ENCODE data around the gene TMEM161A. TPM values are rescaled to one million over a fixed set of nuclear protein-coding genes. Genes with fewer than 3 reads are reported as not detected.

The TMEM161A gene
- total and polyA plus RNA-seq, 2 of the 13 experiments (the other 11 are each of a cell fraction or from before 2014, with no cell fraction given): 25.9 to 31.4 TPM

DNA sequence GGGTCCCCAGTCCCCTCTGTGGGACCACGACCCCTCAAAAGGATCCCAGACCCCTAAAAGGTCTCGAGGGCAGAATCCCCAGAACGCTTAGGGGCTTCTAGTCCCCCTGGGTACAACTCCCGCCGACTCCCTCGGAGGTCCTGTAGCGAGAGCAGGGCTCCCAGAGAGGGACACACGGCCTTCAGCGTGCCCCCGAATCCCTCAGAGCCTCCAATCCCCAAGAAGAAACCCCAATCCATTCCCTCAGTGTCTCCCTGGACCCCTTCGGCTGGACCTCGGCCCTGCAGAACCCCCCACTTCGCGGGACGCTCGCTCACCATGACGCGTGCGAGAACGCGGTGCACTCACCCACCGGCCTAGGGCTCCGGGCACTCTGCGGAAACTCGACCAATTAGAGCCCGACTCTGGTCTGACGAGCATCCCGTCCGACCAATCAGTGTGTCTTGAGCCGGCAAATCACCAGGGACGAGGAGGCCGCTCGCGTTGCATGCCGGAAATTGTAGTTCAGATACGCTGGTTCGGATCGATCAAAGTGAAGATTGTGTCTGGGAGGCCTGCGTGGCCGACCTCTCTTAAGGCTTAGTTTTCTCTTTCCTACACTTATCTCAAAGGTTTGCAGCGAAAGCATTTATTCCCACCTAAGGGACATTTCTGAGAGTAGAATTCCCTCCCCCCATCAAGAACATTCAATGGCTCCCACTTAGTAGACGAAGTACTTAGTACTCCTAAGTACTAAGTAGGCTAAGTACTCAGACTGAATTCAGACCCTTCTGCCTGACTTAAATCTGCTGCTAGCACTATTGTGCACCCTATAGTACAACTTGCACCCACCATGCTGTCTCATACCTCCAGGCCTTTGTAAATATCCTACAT is at the start of gene TMEM161A (continued):
- TF ChIP-seq KLF16 (CRISPR knock-in tag; IDR thresholded peaks at IDR 0.05) (no peak; a peak in 1 of 4 replicates), NR2F6 (IDR thresholded peaks at IDR 0.05) (no peak), NR2F6 (CRISPR knock-in tag; IDR thresholded peaks at IDR 0.05) (0 out of 2 replicates have a peak, but pooled peaks have one; percentile 19), HOXA7 (CRISPR knock-in tag; IDR thresholded peaks at IDR 0.05) (no peak), GTF3A (CRISPR knock-in tag; conservative IDR thresholded peaks at IDR 0.05) (no peak), RBM39 (IDR thresholded peaks at IDR 0.05; ENCODE audit: low read depth, low read length, poor library complexity, severe bottlenecking) (no peak), POGZ (CRISPR knock-in tag; IDR thresholded peaks at IDR 0.05) (peak; percentile 36; the same call in 1 of the 2 replicates), ASH2L (IDR thresholded peaks at IDR 0.05; ENCODE audit: insufficient read length, low read depth, low read length) (peak; percentile 51), ZNF761 (CRISPR knock-in tag; conservative IDR thresholded peaks at IDR 0.05) (no peak), ZNF232 (CRISPR knock-in tag; IDR thresholded peaks at IDR 0.05; ENCODE audit: borderline replicate concordance) (no peak), KDM2A (CRISPR knock-in tag; IDR thresholded peaks at IDR 0.05; ENCODE audit: borderline replicate concordance, low read depth) (peak; percentile 72), ZSCAN25 (CRISPR knock-in tag; IDR thresholded peaks at IDR 0.05) (no peak), ZNF557 (CRISPR knock-in tag; IDR thresholded peaks at IDR 0.05) (0 out of 2 replicates have a peak, but pooled peaks have one; percentile 34), STAG1 (CRISPR knock-in tag; IDR thresholded peaks at IDR 0.05) (no peak), JUNB (CRISPR knock-in tag; IDR thresholded peaks at IDR 0.05; ENCODE audit: borderline replicate concordance) (no peak)
- TF ChIP-seq, protein P1, sequence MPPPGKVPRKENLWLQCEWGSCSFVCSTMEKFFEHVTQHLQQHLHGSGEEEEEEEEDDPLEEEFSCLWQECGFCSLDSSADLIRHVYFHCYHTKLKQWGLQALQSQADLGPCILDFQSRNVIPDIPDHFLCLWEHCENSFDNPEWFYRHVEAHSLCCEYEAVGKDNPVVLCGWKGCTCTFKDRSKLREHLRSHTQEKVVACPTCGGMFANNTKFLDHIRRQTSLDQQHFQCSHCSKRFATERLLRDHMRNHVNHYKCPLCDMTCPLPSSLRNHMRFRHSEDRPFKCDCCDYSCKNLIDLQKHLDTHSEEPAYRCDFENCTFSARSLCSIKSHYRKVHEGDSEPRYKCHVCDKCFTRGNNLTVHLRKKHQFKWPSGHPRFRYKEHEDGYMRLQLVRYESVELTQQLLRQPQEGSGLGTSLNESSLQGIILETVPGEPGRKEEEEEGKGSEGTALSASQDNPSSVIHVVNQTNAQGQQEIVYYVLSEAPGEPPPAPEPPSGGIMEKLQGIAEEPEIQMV (CRISPR knock-in tag; IDR thresholded peaks at IDR 0.05; ENCODE audit: low read depth): 0 out of 2 replicates have a peak, but pooled peaks have one; percentile 80
- TF ChIP-seq, protein P2, sequence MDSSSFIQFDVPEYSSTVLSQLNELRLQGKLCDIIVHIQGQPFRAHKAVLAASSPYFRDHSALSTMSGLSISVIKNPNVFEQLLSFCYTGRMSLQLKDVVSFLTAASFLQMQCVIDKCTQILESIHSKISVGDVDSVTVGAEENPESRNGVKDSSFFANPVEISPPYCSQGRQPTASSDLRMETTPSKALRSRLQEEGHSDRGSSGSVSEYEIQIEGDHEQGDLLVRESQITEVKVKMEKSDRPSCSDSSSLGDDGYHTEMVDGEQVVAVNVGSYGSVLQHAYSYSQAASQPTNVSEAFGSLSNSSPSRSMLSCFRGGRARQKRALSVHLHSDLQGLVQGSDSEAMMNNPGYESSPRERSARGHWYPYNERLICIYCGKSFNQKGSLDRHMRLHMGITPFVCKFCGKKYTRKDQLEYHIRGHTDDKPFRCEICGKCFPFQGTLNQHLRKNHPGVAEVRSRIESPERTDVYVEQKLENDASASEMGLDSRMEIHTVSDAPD (CRISPR knock-in tag; IDR thresholded peaks at IDR 0.05): no peak
- TF ChIP-seq, protein P3, sequence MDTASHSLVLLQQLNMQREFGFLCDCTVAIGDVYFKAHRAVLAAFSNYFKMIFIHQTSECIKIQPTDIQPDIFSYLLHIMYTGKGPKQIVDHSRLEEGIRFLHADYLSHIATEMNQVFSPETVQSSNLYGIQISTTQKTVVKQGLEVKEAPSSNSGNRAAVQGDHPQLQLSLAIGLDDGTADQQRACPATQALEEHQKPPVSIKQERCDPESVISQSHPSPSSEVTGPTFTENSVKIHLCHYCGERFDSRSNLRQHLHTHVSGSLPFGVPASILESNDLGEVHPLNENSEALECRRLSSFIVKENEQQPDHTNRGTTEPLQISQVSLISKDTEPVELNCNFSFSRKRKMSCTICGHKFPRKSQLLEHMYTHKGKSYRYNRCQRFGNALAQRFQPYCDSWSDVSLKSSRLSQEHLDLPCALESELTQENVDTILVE (CRISPR knock-in tag; IDR thresholded peaks at IDR 0.05): peak; percentile 42; the same call in 1 of the 2 replicates
- TF ChIP-seq, protein P4, sequence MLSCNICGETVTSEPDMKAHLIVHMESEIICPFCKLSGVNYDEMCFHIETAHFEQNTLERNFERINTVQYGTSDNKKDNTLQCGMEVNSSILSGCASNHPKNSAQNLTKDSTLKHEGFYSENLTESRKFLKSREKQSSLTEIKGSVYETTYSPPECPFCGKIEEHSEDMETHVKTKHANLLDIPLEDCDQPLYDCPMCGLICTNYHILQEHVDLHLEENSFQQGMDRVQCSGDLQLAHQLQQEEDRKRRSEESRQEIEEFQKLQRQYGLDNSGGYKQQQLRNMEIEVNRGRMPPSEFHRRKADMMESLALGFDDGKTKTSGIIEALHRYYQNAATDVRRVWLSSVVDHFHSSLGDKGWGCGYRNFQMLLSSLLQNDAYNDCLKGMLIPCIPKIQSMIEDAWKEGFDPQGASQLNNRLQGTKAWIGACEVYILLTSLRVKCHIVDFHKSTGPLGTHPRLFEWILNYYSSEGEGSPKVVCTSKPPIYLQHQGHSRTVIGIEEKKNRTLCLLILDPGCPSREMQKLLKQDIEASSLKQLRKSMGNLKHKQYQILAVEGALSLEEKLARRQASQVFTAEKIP (CRISPR knock-in tag; IDR thresholded peaks at IDR 0.05; ENCODE audit: borderline replicate concordance): no peak
- TF ChIP-seq, protein P5, sequence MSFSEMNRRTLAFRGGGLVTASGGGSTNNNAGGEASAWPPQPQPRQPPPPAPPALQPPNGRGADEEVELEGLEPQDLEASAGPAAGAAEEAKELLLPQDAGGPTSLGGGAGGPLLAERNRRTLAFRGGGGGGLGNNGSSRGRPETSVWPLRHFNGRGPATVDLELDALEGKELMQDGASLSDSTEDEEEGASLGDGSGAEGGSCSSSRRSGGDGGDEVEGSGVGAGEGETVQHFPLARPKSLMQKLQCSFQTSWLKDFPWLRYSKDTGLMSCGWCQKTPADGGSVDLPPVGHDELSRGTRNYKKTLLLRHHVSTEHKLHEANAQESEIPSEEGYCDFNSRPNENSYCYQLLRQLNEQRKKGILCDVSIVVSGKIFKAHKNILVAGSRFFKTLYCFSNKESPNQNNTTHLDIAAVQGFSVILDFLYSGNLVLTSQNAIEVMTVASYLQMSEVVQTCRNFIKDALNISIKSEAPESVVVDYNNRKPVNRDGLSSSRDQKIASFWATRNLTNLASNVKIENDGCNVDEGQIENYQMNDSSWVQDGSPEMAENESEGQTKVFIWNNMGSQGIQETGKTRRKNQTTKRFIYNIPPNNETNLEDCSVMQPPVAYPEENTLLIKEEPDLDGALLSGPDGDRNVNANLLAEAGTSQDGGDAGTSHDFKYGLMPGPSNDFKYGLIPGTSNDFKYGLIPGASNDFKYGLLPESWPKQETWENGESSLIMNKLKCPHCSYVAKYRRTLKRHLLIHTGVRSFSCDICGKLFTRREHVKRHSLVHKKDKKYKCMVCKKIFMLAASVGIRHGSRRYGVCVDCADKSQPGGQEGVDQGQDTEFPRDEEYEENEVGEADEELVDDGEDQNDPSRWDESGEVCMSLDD (CRISPR knock-in tag; IDR thresholded peaks at IDR 0.05; ENCODE audit: borderline replicate concordance): peak; percentile 44; the same call in 1 of the 2 replicates
